ENCODE measurements around the gene C2orf72. TPM values are rescaled to one million over a fixed set of nuclear protein-coding genes. Genes with fewer than 3 reads are reported as not detected.

The C2orf72 gene
- total and polyA plus RNA-seq, 2 of the 13 experiments (the other 11 are each of a cell fraction or from before 2014, with no cell fraction given) = 147 to 203 TPM

DNA sequence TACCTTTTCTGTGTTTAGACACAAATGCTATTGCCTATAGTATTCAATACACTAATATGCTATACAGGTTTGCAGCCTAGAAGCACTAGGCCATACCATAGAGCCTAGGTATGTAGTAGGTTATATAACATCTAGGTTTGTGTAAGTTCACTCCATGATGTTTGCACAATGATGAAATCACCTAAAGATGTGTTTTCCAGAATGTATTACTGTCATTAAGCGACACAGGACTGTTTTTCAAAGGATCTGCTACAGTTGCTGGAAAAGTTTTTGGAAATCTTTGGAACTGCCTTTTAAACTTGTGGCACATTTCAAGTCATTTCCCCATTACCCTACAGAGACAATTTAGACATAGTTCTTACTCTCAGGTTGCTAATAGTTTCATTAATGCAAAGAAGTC lies 28.6 kb downstream of the C2orf72 start (continued):
- TF ChIP-seq SOX5 (CRISPR knock-in tag; IDR thresholded peaks at IDR 0.05; ENCODE audit: borderline replicate concordance) = peak; percentile 66; the same call in 1 of the 2 replicates
- TF ChIP-seq ZBTB20 (CRISPR knock-in tag; IDR thresholded peaks at IDR 0.05; ENCODE audit: borderline replicate concordance, low read depth) = peak; percentile 97
- peak; percentile 88 for TF ChIP-seq RARA (CRISPR knock-in tag; IDR thresholded peaks at IDR 0.05)
- TF ChIP-seq ATF7 (IDR thresholded peaks at IDR 0.05) = peak; percentile 59; the same call in 1 of the 2 replicates
- TF ChIP-seq ATF7 (CRISPR knock-in tag; IDR thresholded peaks at IDR 0.05) = no peak
- no peak for TF ChIP-seq CAMTA2 (CRISPR knock-in tag; IDR thresholded peaks at IDR 0.05; ENCODE audit: borderline replicate concordance)
- TF ChIP-seq FOSL2 (CRISPR knock-in tag; IDR thresholded peaks at IDR 0.05) = peak; percentile 22; the same call in 1 of the 2 replicates
- TF ChIP-seq, protein P1, sequence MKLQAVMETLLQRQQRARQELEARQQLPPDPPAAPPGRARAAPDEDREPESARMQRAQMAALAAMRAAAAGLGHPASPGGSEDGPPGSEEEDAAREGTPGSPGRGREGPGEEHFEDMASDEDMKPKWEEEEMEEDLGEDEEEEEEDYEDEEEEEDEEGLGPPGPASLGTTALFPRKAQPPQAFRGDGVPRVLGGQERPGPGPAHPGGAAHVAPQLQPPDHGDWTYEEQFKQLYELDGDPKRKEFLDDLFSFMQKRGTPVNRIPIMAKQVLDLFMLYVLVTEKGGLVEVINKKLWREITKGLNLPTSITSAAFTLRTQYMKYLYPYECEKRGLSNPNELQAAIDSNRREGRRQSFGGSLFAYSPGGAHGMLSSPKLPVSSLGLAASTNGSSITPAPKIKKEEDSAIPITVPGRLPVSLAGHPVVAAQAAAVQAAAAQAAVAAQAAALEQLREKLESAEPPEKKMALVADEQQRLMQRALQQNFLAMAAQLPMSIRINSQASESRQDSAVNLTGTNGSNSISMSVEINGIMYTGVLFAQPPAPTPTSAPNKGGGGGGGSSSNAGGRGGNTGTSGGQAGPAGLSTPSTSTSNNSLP (IDR thresholded peaks at IDR 0.05; ENCODE audit: low read depth, low read length) = peak; percentile 46; the same call in 1 of the 2 replicates
- TF ChIP-seq MED1 (CRISPR knock-in tag; IDR thresholded peaks at IDR 0.05) = peak; percentile 68
- peak; percentile 38; the same call in 1 of the 2 replicates for TF ChIP-seq SIX4 (CRISPR knock-in tag; IDR thresholded peaks at IDR 0.05)
- TF ChIP-seq KLF16 (CRISPR knock-in tag; IDR thresholded peaks at IDR 0.05) = peak in 1 of 2 experiments; percentile 63; a peak in 1 of 4 replicates
- no peak for TF ChIP-seq THYN1 (CRISPR knock-in tag; IDR thresholded peaks at IDR 0.05; ENCODE audit: borderline replicate concordance, low read depth)
- TF ChIP-seq, protein P2, sequence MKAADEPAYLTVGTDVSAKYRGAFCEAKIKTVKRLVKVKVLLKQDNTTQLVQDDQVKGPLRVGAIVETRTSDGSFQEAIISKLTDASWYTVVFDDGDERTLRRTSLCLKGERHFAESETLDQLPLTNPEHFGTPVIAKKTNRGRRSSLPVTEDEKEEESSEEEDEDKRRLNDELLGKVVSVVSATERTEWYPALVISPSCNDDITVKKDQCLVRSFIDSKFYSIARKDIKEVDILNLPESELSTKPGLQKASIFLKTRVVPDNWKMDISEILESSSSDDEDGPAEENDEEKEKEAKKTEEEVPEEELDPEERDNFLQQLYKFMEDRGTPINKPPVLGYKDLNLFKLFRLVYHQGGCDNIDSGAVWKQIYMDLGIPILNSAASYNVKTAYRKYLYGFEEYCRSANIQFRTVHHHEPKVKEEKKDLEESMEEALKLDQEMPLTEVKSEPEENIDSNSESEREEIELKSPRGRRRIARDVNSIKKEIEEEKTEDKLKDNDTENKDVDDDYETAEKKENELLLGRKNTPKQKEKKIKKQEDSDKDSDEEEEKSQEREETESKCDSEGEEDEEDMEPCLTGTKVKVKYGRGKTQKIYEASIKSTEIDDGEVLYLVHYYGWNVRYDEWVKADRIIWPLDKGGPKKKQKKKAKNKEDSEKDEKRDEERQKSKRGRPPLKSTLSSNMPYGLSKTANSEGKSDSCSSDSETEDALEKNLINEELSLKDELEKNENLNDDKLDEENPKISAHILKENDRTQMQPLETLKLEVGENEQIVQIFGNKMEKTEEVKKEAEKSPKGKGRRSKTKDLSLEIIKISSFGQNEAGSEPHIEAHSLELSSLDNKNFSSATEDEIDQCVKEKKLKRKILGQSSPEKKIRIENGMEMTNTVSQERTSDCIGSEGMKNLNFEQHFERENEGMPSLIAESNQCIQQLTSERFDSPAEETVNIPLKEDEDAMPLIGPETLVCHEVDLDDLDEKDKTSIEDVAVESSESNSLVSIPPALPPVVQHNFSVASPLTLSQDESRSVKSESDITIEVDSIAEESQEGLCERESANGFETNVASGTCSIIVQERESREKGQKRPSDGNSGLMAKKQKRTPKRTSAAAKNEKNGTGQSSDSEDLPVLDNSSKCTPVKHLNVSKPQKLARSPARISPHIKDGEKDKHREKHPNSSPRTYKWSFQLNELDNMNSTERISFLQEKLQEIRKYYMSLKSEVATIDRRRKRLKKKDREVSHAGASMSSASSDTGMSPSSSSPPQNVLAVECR (CRISPR knock-in tag; IDR thresholded peaks at IDR 0.05; ENCODE audit: borderline replicate concordance) = no peak
- no peak for TF ChIP-seq RFX5 (IDR thresholded peaks at IDR 0.05; ENCODE audit: low read depth, low read length)
- TF ChIP-seq, protein P3, sequence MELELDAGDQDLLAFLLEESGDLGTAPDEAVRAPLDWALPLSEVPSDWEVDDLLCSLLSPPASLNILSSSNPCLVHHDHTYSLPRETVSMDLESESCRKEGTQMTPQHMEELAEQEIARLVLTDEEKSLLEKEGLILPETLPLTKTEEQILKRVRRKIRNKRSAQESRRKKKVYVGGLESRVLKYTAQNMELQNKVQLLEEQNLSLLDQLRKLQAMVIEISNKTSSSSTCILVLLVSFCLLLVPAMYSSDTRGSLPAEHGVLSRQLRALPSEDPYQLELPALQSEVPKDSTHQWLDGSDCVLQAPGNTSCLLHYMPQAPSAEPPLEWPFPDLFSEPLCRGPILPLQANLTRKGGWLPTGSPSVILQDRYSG (CRISPR knock-in tag; IDR thresholded peaks at IDR 0.05) = no peak
- TF ChIP-seq ISL2 (CRISPR knock-in tag; IDR thresholded peaks at IDR 0.05) = peak; percentile 57; the same call in 1 of the 2 replicates
- TF ChIP-seq PHF5A (CRISPR knock-in tag; IDR thresholded peaks at IDR 0.05; ENCODE audit: low read depth, unreplicated experiment) = peak; percentile 70
- peak; percentile 44; the same call in 1 of the 2 replicates for TF ChIP-seq GATAD1 (CRISPR knock-in tag; IDR thresholded peaks at IDR 0.05)
- TF ChIP-seq ZNF644 (CRISPR knock-in tag; IDR thresholded peaks at IDR 0.05; ENCODE audit: low read depth) = peak; percentile 55; the same call in 1 of the 2 replicates
- TF ChIP-seq ZBTB1 (CRISPR knock-in tag; IDR thresholded peaks at IDR 0.05; ENCODE audit: borderline replicate concordance) = no peak
- no peak for TF ChIP-seq FOXP1 (IDR thresholded peaks at IDR 0.05)
- peak; percentile 76 for TF ChIP-seq FOXP1 (CRISPR knock-in tag; IDR thresholded peaks at IDR 0.05)
- TF ChIP-seq, protein P4, sequence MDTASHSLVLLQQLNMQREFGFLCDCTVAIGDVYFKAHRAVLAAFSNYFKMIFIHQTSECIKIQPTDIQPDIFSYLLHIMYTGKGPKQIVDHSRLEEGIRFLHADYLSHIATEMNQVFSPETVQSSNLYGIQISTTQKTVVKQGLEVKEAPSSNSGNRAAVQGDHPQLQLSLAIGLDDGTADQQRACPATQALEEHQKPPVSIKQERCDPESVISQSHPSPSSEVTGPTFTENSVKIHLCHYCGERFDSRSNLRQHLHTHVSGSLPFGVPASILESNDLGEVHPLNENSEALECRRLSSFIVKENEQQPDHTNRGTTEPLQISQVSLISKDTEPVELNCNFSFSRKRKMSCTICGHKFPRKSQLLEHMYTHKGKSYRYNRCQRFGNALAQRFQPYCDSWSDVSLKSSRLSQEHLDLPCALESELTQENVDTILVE (CRISPR knock-in tag; IDR thresholded peaks at IDR 0.05) = peak; percentile 77
- TF ChIP-seq TCF12 (IDR thresholded peaks at IDR 0.05) = no peak
- TF ChIP-seq TCF12 (CRISPR knock-in tag; IDR thresholded peaks at IDR 0.05) = no peak
- TF ChIP-seq RCOR2 (CRISPR knock-in tag; IDR thresholded peaks at IDR 0.05) = peak; percentile 83

All from HepG2 (cell line).